ENCODE data around the gene KDM2B. TPM values are rescaled to one million over a fixed set of nuclear protein-coding genes. Genes with fewer than 3 reads are reported as not detected.

Gene KDM2B
- total RNA-seq, 1 donor from 2014 or later, result 36.8 TPM

GRCh38 chr12:121430833-121431415 lies 149.9 kb downstream of the KDM2B start:
- Histone ChIP-seq H3K4me1 (no peaks in the 10 kb centered on the region), H3K27me3 (ENCODE audit: low read depth) (no peaks in the 10 kb centered on the region), H3K9me3 (no peaks in the 10 kb centered on the region), H3K4me3 (no peak overlapping the region), H3K36me3 (peaks cover 98% of the 10 kb centered on the region), H3K27ac (no peak overlapping the region)
- DNase-seq, result no peak
- TF ChIP-seq, protein P1, sequence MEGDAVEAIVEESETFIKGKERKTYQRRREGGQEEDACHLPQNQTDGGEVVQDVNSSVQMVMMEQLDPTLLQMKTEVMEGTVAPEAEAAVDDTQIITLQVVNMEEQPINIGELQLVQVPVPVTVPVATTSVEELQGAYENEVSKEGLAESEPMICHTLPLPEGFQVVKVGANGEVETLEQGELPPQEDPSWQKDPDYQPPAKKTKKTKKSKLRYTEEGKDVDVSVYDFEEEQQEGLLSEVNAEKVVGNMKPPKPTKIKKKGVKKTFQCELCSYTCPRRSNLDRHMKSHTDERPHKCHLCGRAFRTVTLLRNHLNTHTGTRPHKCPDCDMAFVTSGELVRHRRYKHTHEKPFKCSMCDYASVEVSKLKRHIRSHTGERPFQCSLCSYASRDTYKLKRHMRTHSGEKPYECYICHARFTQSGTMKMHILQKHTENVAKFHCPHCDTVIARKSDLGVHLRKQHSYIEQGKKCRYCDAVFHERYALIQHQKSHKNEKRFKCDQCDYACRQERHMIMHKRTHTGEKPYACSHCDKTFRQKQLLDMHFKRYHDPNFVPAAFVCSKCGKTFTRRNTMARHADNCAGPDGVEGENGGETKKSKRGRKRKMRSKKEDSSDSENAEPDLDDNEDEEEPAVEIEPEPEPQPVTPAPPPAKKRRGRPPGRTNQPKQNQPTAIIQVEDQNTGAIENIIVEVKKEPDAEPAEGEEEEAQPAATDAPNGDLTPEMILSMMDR (IDR thresholded peaks at IDR 0.05), result no peak
- intact Hi-C loops (cut with DNase I), result no loop called here
- ATAC-seq, result no peak

- no peaks in the 10 kb centered on the region for H3K9me3 ChIP-seq
- H3K27ac ChIP-seq, result no peak overlapping the region
- H3K4me1 ChIP-seq, result no peaks in the 10 kb centered on the region
- no peaks in the 10 kb centered on the region for H3K27me3 ChIP-seq (ENCODE audit: low read depth)
- H3K4me3 ChIP-seq, result no peak overlapping the region
- DNase-seq (no peak), ATAC-seq (no peak)
- H3K36me3 ChIP-seq, result peaks cover 100% of the 10 kb centered on the region
- TF ChIP-seq, protein P1 (IDR thresholded peaks at IDR 0.05), result no peak
- intact Hi-C loops (cut with DNase I), result no loop called here
Measured at GRCh38 chr12:121428883-121429282, 151.9 kb downstream of the KDM2B start.

GRCh38 chr12:121427556-121428050 lies 153.2 kb downstream of the KDM2B start:
- peaks cover 100% of the 10 kb centered on the region for H3K36me3 ChIP-seq
- no peak overlapping the region for H3K27ac ChIP-seq
- intact Hi-C loops (cut with DNase I), result no loop called here
- H3K4me1 ChIP-seq, result no peaks in the 10 kb centered on the region
- TF ChIP-seq, protein P1 (IDR thresholded peaks at IDR 0.05), result no peak
- DNase-seq (no peak), ATAC-seq (no peak)
- H3K9me3 ChIP-seq, result no peaks in the 10 kb centered on the region
- no peak overlapping the region for H3K4me3 ChIP-seq
- H3K27me3 ChIP-seq (ENCODE audit: low read depth), result no peaks in the 10 kb centered on the region

DNA sequence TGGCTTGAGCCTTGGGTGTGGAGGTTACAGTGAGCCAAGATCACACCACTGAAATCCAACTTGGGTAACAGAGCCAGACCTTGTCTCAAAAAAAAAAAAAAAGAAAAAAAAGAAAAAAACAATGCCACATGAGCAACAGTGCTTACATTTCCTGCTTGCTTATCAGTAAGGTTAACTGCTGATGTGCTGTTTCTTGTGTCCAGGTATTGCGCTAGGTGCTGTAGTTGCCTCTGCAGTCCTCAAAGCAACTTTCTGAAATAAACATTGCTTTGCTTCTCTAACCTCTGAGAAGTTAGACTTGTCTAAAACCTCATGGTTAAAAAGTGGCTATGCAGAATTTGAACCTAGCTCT lies 156.2 kb downstream of the KDM2B start:
- intact Hi-C loops (cut with DNase I), result no loop called here
- Histone ChIP-seq H3K4me1 (no peaks in the 10 kb centered on the region), H3K27ac (no peak overlapping the region), H3K36me3 (peaks cover 100% of the 10 kb centered on the region), H3K27me3 (ENCODE audit: low read depth) (no peaks in the 10 kb centered on the region), H3K9me3 (no peaks in the 10 kb centered on the region), H3K4me3 (no peak overlapping the region)
- DNase-seq, result no peak
- no peak for ATAC-seq
- TF ChIP-seq, protein P1 (IDR thresholded peaks at IDR 0.05), result no peak

DNA sequence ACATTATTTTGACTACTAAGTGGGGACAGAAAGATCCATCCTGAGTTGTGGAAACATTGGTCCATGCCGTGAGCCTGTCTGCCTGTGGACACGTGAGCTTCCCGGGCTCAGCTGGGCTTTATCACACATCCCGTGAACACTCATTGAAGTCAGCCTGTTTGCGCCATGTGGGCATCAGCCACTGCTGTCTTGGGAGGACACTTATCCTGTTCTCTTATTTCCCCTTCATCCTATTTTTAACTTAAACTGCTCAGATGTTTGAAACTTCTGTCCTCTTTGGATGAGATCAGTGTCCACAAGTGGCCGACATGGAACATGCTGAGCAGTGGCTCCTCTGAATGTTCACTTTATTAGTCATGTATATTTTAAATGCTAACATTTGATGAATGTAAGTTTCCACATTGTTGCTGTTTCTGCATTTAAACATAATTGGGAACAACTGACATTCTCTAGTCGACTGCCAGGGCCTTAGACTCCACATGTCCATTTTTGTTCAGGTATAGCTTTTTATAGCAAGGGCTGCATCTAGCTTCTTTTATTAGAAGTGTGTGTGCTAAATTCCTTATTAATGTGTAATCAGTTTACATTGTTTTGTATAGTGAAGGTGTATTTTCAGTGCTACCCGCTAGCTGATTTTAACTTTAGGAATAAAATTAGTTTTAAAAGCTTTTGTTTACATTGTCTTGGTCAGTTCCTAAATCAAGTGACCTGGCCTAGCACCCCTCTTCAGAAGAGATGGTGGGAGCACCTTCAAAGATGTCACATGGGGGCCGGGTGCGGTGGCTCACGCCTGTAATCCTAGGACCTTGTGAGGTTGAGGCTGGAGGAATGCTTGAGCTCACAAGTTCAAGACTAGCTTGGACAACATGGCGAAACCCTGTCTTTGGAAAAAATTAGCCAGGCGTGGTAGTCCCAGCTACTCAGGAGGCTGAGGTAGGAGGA lies 156.9 kb downstream of the KDM2B start:
- Histone ChIP-seq H3K36me3 (peaks cover 100% of the 10 kb centered on the region), H3K9me3 (no peaks in the 10 kb centered on the region), H3K27ac (no peak overlapping the region), H3K27me3 (ENCODE audit: low read depth) (no peaks in the 10 kb centered on the region), H3K4me1 (no peaks in the 10 kb centered on the region), H3K4me3 (no peak overlapping the region)
- TF ChIP-seq, protein P1 (IDR thresholded peaks at IDR 0.05), result no peak
- ATAC-seq (no peak), DNase-seq (no peak)
- intact Hi-C loops (cut with DNase I), result no loop called here

All from lower lobe of right lung (tissue), 2 donors.